Parathyroid adenoma (tissue), 2 donors: ENCODE measurements around the gene IQCE.
"Not testable (repeated sequence)": the region's sequence is repeated elsewhere in the genome, so short reads cannot be mapped to it uniquely, and the experiment has no call there.

ENCODE experiments used
- H2AFZ ChIP-seq: fragments of 300-600 bp; sonication (generic); one replicate; pipeline ENCODE4 v1.7.0; 2017; ENCODE audit warnings: antibody characterized with exemption, mild to moderate bottlenecking
- H3K27ac ChIP-seq: fragments of 300-600 bp; sonication (generic); one replicate; pipeline ENCODE4 v1.7.0; 2017
- H3K27me3 ChIP-seq: fragments of 300-600 bp; sonication (generic); one replicate; pipeline ENCODE4 v1.7.0; 2017; ENCODE audit warnings: low read length; ENCODE audit not compliant: control insufficient read depth, insufficient read depth
- H3K36me3 ChIP-seq: fragments of 300-600 bp; sonication (generic); one replicate; pipeline ENCODE4 v1.7.0; 2017; ENCODE audit warnings: low read length; ENCODE audit not compliant: control insufficient read depth, insufficient read depth
- H3K4me1 ChIP-seq: fragments of 300-600 bp; sonication (generic); one replicate; pipeline ENCODE4 v1.7.0; 2017; ENCODE audit warnings: control low read depth
- H3K4me2 ChIP-seq: fragments of 300-600 bp; sonication (generic); one replicate; pipeline ENCODE4 v1.7.0; 2017; ENCODE audit warnings: low read length
- H3K4me3 ChIP-seq: fragments of 300-600 bp; sonication (generic); one replicate; pipeline ENCODE4 v1.7.0; 2017; ENCODE audit warnings: low read depth, low read length
- H3K79me2 ChIP-seq: fragments of 300-600 bp; sonication (generic); one replicate; pipeline ENCODE4 v1.7.0; 2017; ENCODE audit warnings: control low read depth
- H3K9ac ChIP-seq: fragments of 300-600 bp; sonication (generic); one replicate; pipeline ENCODE4 v1.7.0; 2017; ENCODE audit warnings: mild to moderate bottlenecking
- H3K9me3 ChIP-seq: fragments of 300-600 bp; sonication (generic); one replicate; pipeline ENCODE4 v1.7.0; 2017; ENCODE audit warnings: low read length; ENCODE audit not compliant: control insufficient read depth
- CTCF ChIP-seq: fragments of 300-600 bp; sonication (generic); IDR thresholded peaks from one replicate; pipeline ENCODE4 v1.7.0; 2017; ENCODE audit warnings: antibody characterized with exemption, mild to moderate bottlenecking
- donor health status: primary hyperparathyroidism.

Gene IQCE

GRCh38 chr7:2553831-2554581, 4.8 kb upstream of the IQCE start:
- no peak for TF ChIP-seq CTCF
- H3K27ac ChIP-seq: no peak overlapping the region
- H3K4me2 ChIP-seq: peak overlapping the region; percentile 87
- H3K4me1 ChIP-seq: peaks cover 4% of the 10 kb centered on the region
- no peaks in the 10 kb centered on the region for H3K27me3 ChIP-seq
- H3K9ac ChIP-seq: no peak overlapping the region
- no peaks in the 10 kb centered on the region for H3K9me3 ChIP-seq
- H3K79me2 ChIP-seq: peaks cover 14% of the 10 kb centered on the region
- no peaks in the 10 kb centered on the region for H3K36me3 ChIP-seq
- peak overlapping the region; percentile 87 for H3K4me3 ChIP-seq
- H2AFZ ChIP-seq: peak overlapping the region; percentile 9

- TF ChIP-seq CTCF: no peak
- H3K27ac ChIP-seq: no peak overlapping the region
Observed at GRCh38 chr7:2554661-2555111, 4.1 kb upstream of the IQCE start.

GRCh38 chr7:2555121-2556052, 3.4 kb upstream of the IQCE start, which contains the start of gene BRAT1:
BRAT1 (minus strand) TSS chr7:2555524; CDS start chr7:2554431, 1,093 bp downstream.
- Histone ChIP-seq H3K27ac (peak within 1 kb of the TSS; percentile 98), H3K79me2 (peaks cover 24% of the 10 kb centered on the region), H3K36me3 (no peaks in the 10 kb centered on the region), H3K27me3 (no peaks in the 10 kb centered on the region), H3K4me1 (peaks cover 8% of the 10 kb centered on the region), H3K9me3 (no peaks in the 10 kb centered on the region), H3K4me2 (peak within 1 kb of the TSS; percentile 87), H3K9ac (peak within 1 kb of the TSS; percentile 73), H2AFZ (peak within 1 kb of the TSS; percentile 100), H3K4me3 (peak within 1 kb of the TSS; percentile 87)
- TF ChIP-seq CTCF: peak; percentile 39

More at GRCh38 chr7:2554661-2555111, 4.1 kb upstream of the IQCE start:
- no peaks in the 10 kb centered on the region for H3K27me3 ChIP-seq
- H3K9me3 ChIP-seq: no peaks in the 10 kb centered on the region
- H3K36me3 ChIP-seq: no peaks in the 10 kb centered on the region
- peak overlapping the region; percentile 87 for H3K4me3 ChIP-seq
- peak overlapping the region; percentile 87 for H3K4me2 ChIP-seq
- H2AFZ ChIP-seq: peak overlapping the region; percentile 100
- H3K79me2 ChIP-seq: peaks cover 19% of the 10 kb centered on the region
- no peak overlapping the region for H3K9ac ChIP-seq
- peaks cover 4% of the 10 kb centered on the region for H3K4me1 ChIP-seq

GRCh38 chr7:2559283-2559950, 638 bp downstream of the IQCE start:
- Histone ChIP-seq H3K4me1 (peaks cover 6% of the 10 kb centered on the region), H3K27me3 (no peaks in the 10 kb centered on the region), H3K36me3 (no peaks in the 10 kb centered on the region), H2AFZ (peak overlapping the region; percentile 86), H3K79me2 (peaks cover 16% of the 10 kb centered on the region), H3K27ac (peak overlapping the region; percentile 9), H3K9me3 (no peaks in the 10 kb centered on the region), H3K4me2 (peak overlapping the region; percentile 85), H3K4me3 (peak overlapping the region; percentile 81), H3K9ac (peak overlapping the region; percentile 73)
- TF ChIP-seq CTCF: no peak

GRCh38 chr7:2563955-2564354, 5.2 kb downstream of the IQCE start:
- H3K9ac ChIP-seq, H3K36me3 ChIP-seq, H3K27me3 ChIP-seq, H3K27ac ChIP-seq, H3K4me3 ChIP-seq, H3K9me3 ChIP-seq, H2AFZ ChIP-seq, H3K4me1 ChIP-seq, H3K4me2 ChIP-seq: not testable (repeated sequence)
- H3K79me2 ChIP-seq: peaks cover 34% of the 10 kb centered on the region
